ENCODE results near the gene MAT1A. TPM values are rescaled to one million over a fixed set of nuclear protein-coding genes. Genes with fewer than 3 reads are reported as not detected.
A peak's percentile ranks its signal among the peaks of the same experiment; 100 is the strongest.

The MAT1A gene
- total and polyA plus RNA-seq, 2 of the 13 experiments (the other 11 are each of a cell fraction or from before 2014, with no cell fraction given), result 57.1 to 76.9 TPM

GRCh38 chr10:80292607-80293239 is 3.3 kb upstream of the MAT1A start (continued):
- TF ChIP-seq HNF1B (CRISPR knock-in tag; IDR thresholded peaks at IDR 0.05) (no peak), MED1 (CRISPR knock-in tag; IDR thresholded peaks at IDR 0.05) (peak; percentile 68), HDAC2 (CRISPR knock-in tag; IDR thresholded peaks at IDR 0.05) (peak; percentile 59; the same call in 1 of the 2 replicates), SNAPC4 (CRISPR knock-in tag; IDR thresholded peaks at IDR 0.05) (no peak), PAXIP1 (CRISPR knock-in tag; conservative IDR thresholded peaks at IDR 0.05) (peak; percentile 86), KDM2A (CRISPR knock-in tag; IDR thresholded peaks at IDR 0.05; ENCODE audit: borderline replicate concordance, low read depth) (no peak), ESRRA (CRISPR knock-in tag; IDR thresholded peaks at IDR 0.05; ENCODE audit: low read depth) (0 out of 2 replicates have a peak, but pooled peaks have one; percentile 34), CREM (IDR thresholded peaks at IDR 0.05) (no peak), CREM (CRISPR knock-in tag; IDR thresholded peaks at IDR 0.05) (no peak), ZNF350 (CRISPR knock-in tag; IDR thresholded peaks at IDR 0.05; ENCODE audit: borderline replicate concordance, low read depth) (peak; percentile 45; the same call in 1 of the 2 replicates), NFKB2 (CRISPR knock-in tag; IDR thresholded peaks at IDR 0.05; ENCODE audit: borderline replicate concordance) (no peak), RXRB (CRISPR knock-in tag; IDR thresholded peaks at IDR 0.05; ENCODE audit: borderline replicate concordance) (peak; percentile 82), ERF (CRISPR knock-in tag; IDR thresholded peaks at IDR 0.05) (0 out of 2 replicates have a peak, but pooled peaks have one; percentile 20), MEIS2 (CRISPR knock-in tag; IDR thresholded peaks at IDR 0.05) (peak; percentile 97)

All from HepG2 (cell line).